CD4-positive, alpha-beta T cell treated with Interleukin-10 for 1 hour (primary cell): ENCODE data around the gene CRTC1.

Source experiments
- DNase-seq: peaks from one replicate; pipeline ENCODE4 v3.0.0-alpha.2; 2020

CRTC1 gene

GRCh38 chr19:18750295-18750970 lies 67.0 kb downstream of the CRTC1 start:
- DNase-seq, result no peak

DNA sequence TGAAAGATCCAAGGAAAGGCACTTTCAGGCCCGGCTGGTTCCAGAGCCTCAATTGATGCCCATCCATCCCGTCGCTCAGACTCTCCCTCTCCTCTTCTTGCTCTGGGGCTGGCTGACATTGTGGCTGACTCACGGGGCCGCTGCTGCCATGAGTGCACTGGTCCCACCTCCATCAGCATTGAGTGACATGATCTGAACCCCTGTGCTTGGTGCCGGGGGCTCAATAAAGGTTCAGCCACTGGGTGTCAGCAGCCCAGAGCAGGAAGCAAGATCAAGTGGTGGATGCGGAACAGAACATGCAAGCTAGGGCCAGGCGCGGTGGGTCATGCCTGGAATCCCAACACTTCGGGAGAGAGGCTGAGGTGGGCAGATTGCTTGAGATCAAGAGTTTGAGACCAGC lies 68.1 kb downstream of the CRTC1 start:
- DNase-seq, result no peak

DNA sequence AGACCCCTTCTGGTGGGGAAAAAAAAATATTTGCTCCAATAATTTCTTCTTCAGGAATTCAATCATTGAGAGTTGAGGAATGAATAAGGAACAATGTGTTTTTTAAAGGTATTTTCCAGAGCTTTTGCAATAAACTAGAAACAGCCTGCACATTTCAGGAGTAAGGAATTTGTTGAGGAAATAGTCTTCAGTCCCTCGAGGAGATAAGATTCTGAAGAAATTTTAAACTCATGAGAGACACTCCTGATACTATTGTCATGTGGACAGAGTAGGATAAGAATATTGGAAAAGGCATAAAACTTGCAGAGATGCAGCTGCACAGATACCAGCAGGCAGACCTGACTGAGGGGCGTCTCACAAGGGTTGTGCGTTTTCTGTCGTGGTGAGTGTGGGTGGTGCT lies 71.0 kb downstream of the CRTC1 start:
- no peak for DNase-seq

- DNase-seq, result no peak
These were observed 73.4 kb downstream of the CRTC1 start for GRCh38 chr19:18756896-18757295.

DNA sequence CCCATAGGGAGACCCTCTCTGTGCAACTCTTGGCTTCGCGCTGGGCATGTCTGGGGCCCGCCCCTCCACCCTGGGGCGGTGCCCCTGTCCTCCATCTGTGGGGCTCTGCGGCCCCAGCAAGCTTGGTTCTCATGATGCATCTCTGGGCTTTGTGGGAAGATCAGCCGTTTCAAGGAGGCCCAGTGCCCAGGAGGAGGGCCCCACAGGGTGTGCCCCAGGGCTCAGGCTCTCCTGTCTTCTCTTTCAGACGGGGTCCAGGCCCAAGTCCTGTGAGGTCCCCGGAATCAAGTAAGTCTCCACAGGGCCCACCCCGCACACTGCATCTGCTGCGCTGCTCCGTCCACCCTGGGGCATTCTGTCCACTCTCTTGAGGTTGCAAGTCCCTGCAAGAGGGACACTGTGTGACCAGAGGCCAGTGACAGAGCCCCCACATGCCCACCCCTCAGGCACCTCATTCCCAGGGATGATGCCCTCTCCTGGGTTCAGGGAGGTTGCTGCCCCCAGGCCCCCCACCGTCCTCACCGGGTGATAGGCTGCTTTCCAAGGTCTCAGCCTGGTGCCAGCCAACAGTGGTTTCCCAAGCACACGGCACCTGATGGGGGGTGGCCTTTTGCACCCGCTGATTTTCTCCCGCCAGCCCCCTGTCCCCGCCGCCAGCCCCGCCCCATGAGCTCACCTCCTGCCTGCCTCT lies 76.0 kb downstream of the CRTC1 start:
- no peak for DNase-seq

DNA sequence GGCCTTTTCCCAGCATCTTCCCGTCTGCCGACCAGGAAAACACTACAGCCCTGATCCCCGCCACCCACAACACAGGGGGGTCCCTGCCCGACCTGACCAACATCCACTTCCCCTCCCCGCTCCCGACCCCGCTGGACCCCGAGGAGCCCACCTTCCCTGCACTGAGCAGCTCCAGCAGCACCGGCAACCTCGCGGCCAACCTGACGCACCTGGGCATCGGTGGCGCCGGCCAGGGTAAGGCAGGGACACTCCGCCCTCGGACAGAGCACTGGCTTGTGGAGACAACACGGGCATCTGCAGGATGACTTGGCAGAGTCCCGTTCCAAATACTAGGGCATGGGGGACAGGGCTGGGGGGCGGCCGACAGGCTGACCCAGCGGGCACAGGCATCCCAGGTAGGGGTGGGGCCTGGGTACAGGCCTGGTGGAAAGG lies 76.5 kb downstream of the CRTC1 start:
- no peak for DNase-seq

GRCh38 chr19:18760440-18761383 lies 77.2 kb downstream of the CRTC1 start:
- DNase-seq, result no peak

DNA sequence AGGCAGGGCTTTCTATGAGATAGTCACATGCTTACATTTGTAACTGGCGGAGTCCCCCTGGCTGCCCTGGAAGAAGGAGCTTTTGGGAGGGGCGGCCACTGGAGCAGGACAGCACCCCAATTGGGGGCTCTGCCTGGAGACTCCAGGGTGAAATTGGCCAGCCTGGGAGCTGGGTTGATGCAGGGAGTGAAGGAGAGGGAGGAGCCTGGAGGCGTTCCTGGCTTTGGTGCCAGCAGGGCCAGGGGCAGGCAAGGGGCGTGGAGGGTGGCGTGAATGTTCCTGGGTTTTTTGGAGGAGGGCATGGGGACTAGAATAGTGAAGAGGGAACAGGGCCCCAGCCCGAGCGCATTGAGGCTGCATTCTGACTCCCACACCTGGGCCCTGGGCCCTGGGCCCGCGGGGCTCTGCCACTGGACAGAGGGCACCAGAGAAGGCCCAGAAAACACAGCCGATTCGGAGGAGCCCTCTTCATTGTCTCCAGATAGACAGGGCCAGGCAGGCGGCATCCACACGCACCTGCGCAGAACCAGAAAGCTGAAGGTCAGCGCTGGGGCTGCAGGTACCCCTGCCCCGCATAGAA lies 78.1 kb downstream of the CRTC1 start:
- DNase-seq, result no peak

- DNase-seq, result no peak
These were observed 78.9 kb downstream of the CRTC1 start for GRCh38 chr19:18762125-18763023.

- DNase-seq, result no peak
These were observed 80.5 kb downstream of the CRTC1 start for GRCh38 chr19:18763674-18764590.

DNA sequence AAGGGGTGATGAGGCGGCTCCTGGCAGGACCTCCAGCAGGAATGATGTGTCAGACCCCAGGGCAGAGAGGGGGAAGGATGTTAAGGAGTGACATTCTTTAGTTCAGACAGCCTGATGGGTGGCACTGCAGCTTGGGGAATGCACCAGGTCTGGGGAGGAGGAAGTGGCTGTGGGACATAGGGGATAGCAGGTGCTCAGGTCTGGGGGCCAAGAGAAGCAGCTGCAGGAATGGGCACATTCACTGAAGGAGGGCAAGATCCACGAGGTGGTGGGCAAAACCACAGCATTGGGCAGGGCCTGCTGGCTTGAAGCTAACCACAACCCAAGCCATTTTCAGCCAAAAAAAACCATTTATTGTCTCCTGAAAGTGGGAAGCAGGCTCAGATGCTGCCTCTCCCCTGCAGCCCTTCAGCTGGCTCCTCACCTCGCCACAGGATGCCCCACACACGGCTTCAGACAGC lies 81.1 kb downstream of the CRTC1 start:
- no peak for DNase-seq

DNA sequence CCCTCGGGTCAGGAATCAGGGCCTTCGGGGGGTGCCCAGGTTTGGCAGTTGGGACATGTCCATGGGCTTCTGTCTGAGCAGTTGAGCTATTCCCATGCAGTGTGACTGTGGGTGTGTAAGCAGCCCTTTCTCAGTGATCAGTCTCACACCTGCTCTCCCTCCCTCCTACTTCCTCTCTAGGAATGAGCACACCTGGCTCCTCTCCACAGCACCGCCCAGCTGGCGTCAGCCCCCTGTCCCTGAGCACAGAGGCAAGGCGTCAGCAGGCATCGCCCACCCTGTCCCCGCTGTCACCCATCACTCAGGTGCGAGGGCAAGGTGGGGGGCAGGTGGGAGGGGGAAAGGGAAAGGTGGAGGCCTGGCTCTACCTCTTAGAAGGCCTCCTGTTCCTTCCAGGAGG lies 81.7 kb downstream of the CRTC1 start:
- no peak for DNase-seq

- DNase-seq, result no peak
These were observed 84.7 kb downstream of the CRTC1 start for GRCh38 chr19:18768046-18768771.

DNA sequence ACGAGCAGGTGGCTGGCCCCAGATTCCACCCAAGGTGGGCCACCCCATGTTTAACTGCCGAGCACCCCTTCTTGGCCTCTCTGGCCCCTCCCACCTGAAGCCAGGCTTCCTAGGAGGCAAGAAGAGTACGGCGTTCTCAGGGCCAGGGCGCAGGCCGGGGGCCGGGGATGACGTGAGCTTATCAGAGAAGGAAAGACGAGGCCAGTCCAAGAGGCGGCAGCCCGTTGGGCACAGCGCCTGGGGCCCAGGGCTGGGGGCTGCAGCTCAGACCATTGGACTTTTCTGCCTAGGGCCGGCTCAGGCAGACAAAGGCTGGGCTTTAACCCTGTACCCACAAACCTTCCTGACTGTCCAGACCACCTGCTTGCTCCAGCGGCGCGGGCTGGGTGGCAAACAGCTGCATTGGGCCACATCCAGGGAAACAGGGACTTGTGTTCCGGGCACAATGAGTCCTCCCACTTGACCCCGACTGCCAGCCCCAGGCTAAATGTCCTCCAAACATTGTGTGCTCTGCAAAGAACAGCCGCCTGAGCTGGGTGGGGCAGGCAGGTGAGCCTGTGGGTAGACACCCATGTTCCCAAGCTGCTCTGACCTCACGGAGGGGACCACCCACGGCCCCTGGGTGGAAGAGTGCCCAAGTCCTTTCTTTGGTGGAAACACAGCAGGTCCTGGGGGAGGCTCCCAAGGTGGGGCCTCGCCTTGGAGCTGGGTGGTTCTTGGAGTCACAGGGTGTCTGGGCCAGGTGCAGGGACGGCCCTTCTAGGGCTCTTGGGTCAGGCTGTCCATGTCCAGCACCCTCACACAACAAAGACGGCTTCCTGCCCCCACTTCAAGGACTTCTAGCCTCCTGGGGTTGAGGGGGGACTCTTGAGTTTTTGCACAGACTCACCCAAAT lies 85.8 kb downstream of the CRTC1 start:
- no peak for DNase-seq

GRCh38 chr19:18769989-18770528 lies 86.6 kb downstream of the CRTC1 start:
- DNase-seq, result no peak

DNA sequence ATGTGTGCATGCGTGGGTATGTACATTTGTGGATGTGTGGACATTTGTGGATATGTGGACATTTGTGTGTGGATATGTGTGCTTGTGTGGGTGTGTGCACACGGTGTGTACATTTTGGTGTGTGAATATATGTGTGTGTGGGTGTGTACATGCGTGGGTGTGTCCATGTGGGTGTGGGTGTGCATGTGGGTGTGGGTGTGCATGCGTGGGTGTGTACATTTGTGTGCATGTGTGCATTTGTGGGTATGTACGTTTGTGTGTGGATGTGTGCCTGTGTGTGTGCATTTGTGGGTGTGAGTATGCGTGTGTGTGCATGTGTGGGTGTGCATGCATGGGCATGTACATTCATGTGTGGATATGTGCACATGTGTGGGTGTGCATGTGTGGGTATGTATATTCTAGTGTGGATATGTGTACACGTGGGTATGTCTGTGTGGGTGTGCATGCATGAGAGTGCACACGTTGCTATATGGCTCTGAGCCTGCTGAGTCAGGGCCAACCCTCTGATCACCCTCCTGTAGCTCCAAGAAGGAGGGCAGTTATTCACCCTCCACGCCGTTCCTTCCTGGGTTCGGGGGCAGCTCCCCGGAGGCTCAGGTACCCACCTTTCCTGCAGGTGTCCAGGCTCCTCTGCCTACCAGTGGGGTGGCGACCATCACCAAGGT lies 87.3 kb downstream of the CRTC1 start:
- DNase-seq, result no peak

DNA sequence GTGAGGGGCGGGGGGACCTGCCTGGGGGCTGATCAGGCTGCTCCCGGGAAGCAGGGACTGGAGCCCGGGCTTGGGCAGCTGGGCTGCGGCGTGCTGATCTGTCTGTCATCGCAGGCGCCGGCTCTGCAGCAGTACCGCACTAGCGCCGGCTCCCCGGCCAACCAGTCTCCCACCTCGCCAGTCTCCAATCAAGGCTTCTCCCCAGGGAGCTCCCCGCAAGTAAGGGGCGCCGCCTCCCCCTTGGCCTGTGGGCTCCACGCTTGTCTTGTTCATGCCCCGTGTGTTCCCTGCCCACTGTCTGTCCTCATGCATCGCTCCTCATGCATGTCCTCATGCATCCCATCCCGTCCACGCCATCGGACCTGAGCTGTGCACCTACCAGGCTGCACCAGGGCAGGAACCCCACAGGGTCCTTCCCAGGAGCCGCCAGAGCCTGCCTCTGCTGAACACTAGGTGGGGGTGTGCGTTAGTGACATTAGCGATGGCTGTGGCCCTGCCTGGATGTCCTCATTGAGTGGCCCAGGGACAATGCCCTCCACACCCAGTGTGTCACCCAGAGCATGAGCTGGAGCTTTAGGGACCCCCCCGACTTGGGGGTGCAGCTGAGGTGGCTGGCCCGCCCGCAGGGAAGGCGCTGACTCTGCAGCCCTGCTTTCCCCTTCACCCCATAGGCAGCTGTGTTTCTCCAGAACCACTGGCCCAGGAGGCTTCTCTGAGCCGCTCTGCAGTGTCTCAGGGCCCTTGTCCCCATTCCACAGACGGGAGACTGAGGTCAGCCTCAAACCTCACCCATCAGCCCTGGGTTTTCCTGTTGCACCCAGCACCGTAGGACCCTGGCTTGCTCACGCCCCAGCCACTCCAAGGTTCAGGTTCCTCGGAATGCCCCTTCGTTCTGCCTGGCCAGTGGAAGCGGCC lies 88.1 kb downstream of the CRTC1 start:
- DNase-seq, result no peak
